Parathyroid adenoma (tissue), 2 donors: Measurements from ENCODE around the gene SERINC3.

Experiments
- H2AFZ ChIP-seq: fragments of 300-600 bp; sonication (generic); one replicate; pipeline ENCODE4 v1.7.0; 2017; ENCODE audit warnings: antibody characterized with exemption, mild to moderate bottlenecking
- H3K27ac ChIP-seq: fragments of 300-600 bp; sonication (generic); one replicate; pipeline ENCODE4 v1.7.0; 2017
- H3K27me3 ChIP-seq: fragments of 300-600 bp; sonication (generic); one replicate; pipeline ENCODE4 v1.7.0; 2017; ENCODE audit warnings: low read length; ENCODE audit not compliant: control insufficient read depth, insufficient read depth
- H3K36me3 ChIP-seq: fragments of 300-600 bp; sonication (generic); one replicate; pipeline ENCODE4 v1.7.0; 2017; ENCODE audit warnings: low read length; ENCODE audit not compliant: control insufficient read depth, insufficient read depth
- H3K4me1 ChIP-seq: fragments of 300-600 bp; sonication (generic); one replicate; pipeline ENCODE4 v1.7.0; 2017; ENCODE audit warnings: control low read depth
- H3K4me2 ChIP-seq: fragments of 300-600 bp; sonication (generic); one replicate; pipeline ENCODE4 v1.7.0; 2017; ENCODE audit warnings: low read length
- H3K4me3 ChIP-seq: fragments of 300-600 bp; sonication (generic); one replicate; pipeline ENCODE4 v1.7.0; 2017; ENCODE audit warnings: low read depth, low read length
- H3K79me2 ChIP-seq: fragments of 300-600 bp; sonication (generic); one replicate; pipeline ENCODE4 v1.7.0; 2017; ENCODE audit warnings: control low read depth
- H3K9ac ChIP-seq: fragments of 300-600 bp; sonication (generic); one replicate; pipeline ENCODE4 v1.7.0; 2017; ENCODE audit warnings: mild to moderate bottlenecking
- H3K9me3 ChIP-seq: fragments of 300-600 bp; sonication (generic); one replicate; pipeline ENCODE4 v1.7.0; 2017; ENCODE audit warnings: low read length; ENCODE audit not compliant: control insufficient read depth
- CTCF ChIP-seq: fragments of 300-600 bp; sonication (generic); IDR thresholded peaks from one replicate; pipeline ENCODE4 v1.7.0; 2017; ENCODE audit warnings: antibody characterized with exemption, mild to moderate bottlenecking
- donor health status: primary hyperparathyroidism.

SERINC3 gene

GRCh38 chr20:44450281-44450889, 71.5 kb downstream of the SERINC3 start:
- Histone ChIP-seq H3K4me1 (no peaks in the 10 kb centered on the region), H3K4me2 (no peak overlapping the region), H3K27ac (no peak overlapping the region), H3K9me3 (no peaks in the 10 kb centered on the region), H3K27me3 (no peaks in the 10 kb centered on the region), H3K79me2 (no peaks in the 10 kb centered on the region), H3K9ac (no peak overlapping the region), H2AFZ (no peak overlapping the region), H3K36me3 (no peaks in the 10 kb centered on the region), H3K4me3 (no peak overlapping the region)
- TF ChIP-seq CTCF = no peak

- H3K9ac ChIP-seq = no peak overlapping the region
- no peak overlapping the region for H3K27ac ChIP-seq
- TF ChIP-seq CTCF = no peak
These were observed 72.0 kb downstream of the SERINC3 start for GRCh38 chr20:44449864-44450263.

GRCh38 chr20:44448753-44449546, 72.9 kb downstream of the SERINC3 start:
- no peaks in the 10 kb centered on the region for H3K4me1 ChIP-seq
- H3K79me2 ChIP-seq = no peaks in the 10 kb centered on the region
- no peak for TF ChIP-seq CTCF
- H3K36me3 ChIP-seq = no peaks in the 10 kb centered on the region
- H3K9me3 ChIP-seq = no peaks in the 10 kb centered on the region
- no peak overlapping the region for H3K9ac ChIP-seq
- H2AFZ ChIP-seq = no peak overlapping the region
- H3K4me3 ChIP-seq = no peak overlapping the region
- H3K27me3 ChIP-seq = no peaks in the 10 kb centered on the region
- no peak overlapping the region for H3K4me2 ChIP-seq
- H3K27ac ChIP-seq = no peak overlapping the region

More at GRCh38 chr20:44449864-44450263, 72.0 kb downstream of the SERINC3 start:
- Histone ChIP-seq H3K36me3 (no peaks in the 10 kb centered on the region), H3K4me2 (no peak overlapping the region), H3K79me2 (no peaks in the 10 kb centered on the region), H3K27me3 (no peaks in the 10 kb centered on the region), H3K9me3 (no peaks in the 10 kb centered on the region), H3K4me1 (no peaks in the 10 kb centered on the region), H3K4me3 (no peak overlapping the region), H2AFZ (no peak overlapping the region)

- H2AFZ ChIP-seq = no peak overlapping the region
- H3K27ac ChIP-seq = no peak overlapping the region
- no peak for TF ChIP-seq CTCF
- H3K79me2 ChIP-seq = no peaks in the 10 kb centered on the region
- H3K4me1 ChIP-seq = no peaks in the 10 kb centered on the region
- no peaks in the 10 kb centered on the region for H3K27me3 ChIP-seq
- no peaks in the 10 kb centered on the region for H3K36me3 ChIP-seq
- H3K4me3 ChIP-seq = no peak overlapping the region
- no peak overlapping the region for H3K9ac ChIP-seq
- no peak overlapping the region for H3K4me2 ChIP-seq
- H3K9me3 ChIP-seq = no peaks in the 10 kb centered on the region
These were observed 73.9 kb downstream of the SERINC3 start for GRCh38 chr20:44447827-44448419.
